Upper lobe of left lung (tissue), 6 donors: ENCODE measurements around the gene PRSS12. TPM values are rescaled to one million over a fixed set of nuclear protein-coding genes. Genes with fewer than 3 reads are reported as not detected.

ENCODE experiments used
- ATAC-seq, 2 donors: fragments of 200-7000 bp; cut with Tn5 transposase; one replicate each; pipeline ENCODE4 v1.9.1; 2022; ENCODE audit warnings: mild to moderate bottlenecking in 2 of 2, moderate library complexity in 2 of 2; ENCODE audit not compliant: low FRiP score in 2 of 2
- DNase-seq, 2 donors: peaks; one replicate each; pipeline ENCODE4 v3.0.0-alpha.2; 2019 to 2020
- H3K27ac ChIP-seq, 4 donors: fragments of 200-600 bp; sonication (generic); one replicate each; pipeline ENCODE4 v1.5.1; 2016 to 2019
- H3K27me3 ChIP-seq, 4 donors: fragments of 200-600 bp; sonication (generic); one replicate each; pipeline ENCODE4 v1.5.1; 2017 to 2019
- H3K36me3 ChIP-seq, 4 donors: fragments of 200-600 bp; sonication (generic); one replicate each; pipeline ENCODE4 v1.5.1; 2016 to 2019
- H3K4me1 ChIP-seq, 4 donors: fragments of 200-600 bp; sonication (generic); one replicate each; pipeline ENCODE4 v1.5.1; 2018 to 2019
- H3K4me3 ChIP-seq, 4 donors: fragments of 200-600 bp; sonication (generic); one replicate each; pipeline ENCODE4 v1.5.1; 2017 to 2019; ENCODE audit warnings: mild to moderate bottlenecking in 2 of 4, moderate library complexity in 1 of 4
- H3K9me3 ChIP-seq, 4 donors: fragments of 200-600 bp; sonication (generic); one replicate each; pipeline ENCODE4 v1.5.1; 2018 to 2019
- CTCF ChIP-seq, 6 experiments: fragments of 450-650 bp in 4 of 6; fragments of 200-600 bp in 2 of 6; sonication (generic) in 2 of 6; IDR thresholded peaks; one replicate each; pipeline ENCODE4 v1.5.1; 2016 to 2019; ENCODE audit warnings: antibody characterized with exemption in 6 of 6
- EP300 ChIP-seq, 4 donors: sonication (generic); formaldehyde crosslinking; IDR thresholded peaks; one replicate each; pipeline ENCODE4 v1.5.1; 2017; ENCODE audit warnings: antibody characterized with exemption in 4 of 4, control low read depth in 2 of 4
- POLR2A ChIP-seq, 4 donors: fragments of 450-650 bp; IDR thresholded peaks; one replicate each; pipeline ENCODE4 v1.5.1; 2016 to 2017; ENCODE audit warnings: antibody characterized with exemption in 4 of 4, mild to moderate bottlenecking in 2 of 4
- POLR2AphosphoS5 ChIP-seq, 2 donors: sonication (generic); formaldehyde crosslinking; IDR thresholded peaks; one replicate each; pipeline ENCODE4 v1.5.1; 2017; ENCODE audit warnings: antibody characterized with exemption in 2 of 2
- WGBS, 2 donors: methylation state at CpG; one replicate each; pipeline ENCODE4 v1.1.5; 2017 to 2018; 5-methylcytosine and 5-hydroxymethylcytosine counted together
- total RNA-seq, 6 donors: library from RNA; depleted of rRNA in 4 of 6; stranded (reverse); fragments of >200 nt in 4 of 6; gene quantifications; one replicate each; pipeline versions ENCODE4 v1.1.0 to v1.2.1, GENCODE V29; 2016 to 2021
- donor health status: DM: no; HTN: no; CAD: no; lungs with moderate emphysema.
- donor health status: DM: no; HTN: yes; CAD: no; lungs with severe emphysema.

Gene PRSS12
- total RNA-seq, 6 donors from 2014 or later, result 6.8 to 27.2 (median 10.0) TPM

GRCh38 chr4:118279328-118279727 lies 73.5 kb downstream of the PRSS12 start:
- Histone ChIP-seq H3K9me3 (no peaks in the 10 kb centered on the region), H3K4me1 (peaks cover 20 to 35% (median 26%) of the 10 kb centered on the region in 4 donors), H3K4me3 (peak overlapping the region; percentile 52 to 80 (median 72)), H3K27me3 (no peaks in the 10 kb centered on the region), H3K36me3 (peaks cover 0 to 14% (median 0%) of the 10 kb centered on the region in 4 donors), H3K27ac (peak overlapping the region; percentile 91 to 93 (median 92))
- WGBS, 2 donors, result 3 to 5% methylated on average over 13 of the region's 13 CpGs
- ATAC-seq (no peak), DNase-seq (no peak)
- TF ChIP-seq POLR2AphosphoS5 (IDR thresholded peaks at IDR 0.05) (no peak), EP300 (IDR thresholded peaks at IDR 0.05) (no peak), CTCF (IDR thresholded peaks at IDR 0.05) (no peak), POLR2A (IDR thresholded peaks at IDR 0.05) (no peak)

- H3K4me3 ChIP-seq, result peak overlapping the region; percentile 52 to 80 (median 72)
- peaks cover 0 to 14% (median 0%) of the 10 kb centered on the region in 4 donors for H3K36me3 ChIP-seq
- DNase-seq (peak; percentile 96 to 98), ATAC-seq (peak; percentile 98 to 99)
- peaks cover 20 to 35% (median 26%) of the 10 kb centered on the region in 4 donors for H3K4me1 ChIP-seq
- H3K9me3 ChIP-seq, result no peaks in the 10 kb centered on the region
- TF ChIP-seq EP300 (IDR thresholded peaks at IDR 0.05) (no peak), POLR2AphosphoS5 (IDR thresholded peaks at IDR 0.05) (peak; percentile 94 to 95), POLR2A (IDR thresholded peaks at IDR 0.05) (peak; percentile 8 to 97 (median 91)), CTCF (IDR thresholded peaks at IDR 0.05) (no peak)
- no peaks in the 10 kb centered on the region for H3K27me3 ChIP-seq
- H3K27ac ChIP-seq, result peak overlapping the region; percentile 91 to 93 (median 92)
- 0% methylated on average over 26 to 54 of the region's 56 CpGs for WGBS, 2 donors
Measured at GRCh38 chr4:118278473-118279274, 74.1 kb downstream of the PRSS12 start.

GRCh38 chr4:118277243-118277642 lies 75.6 kb downstream of the PRSS12 start:
- no peaks in the 10 kb centered on the region for H3K9me3 ChIP-seq
- peaks cover 0 to 14% (median 0%) of the 10 kb centered on the region in 4 donors for H3K36me3 ChIP-seq
- peaks cover 17 to 35% (median 24%) of the 10 kb centered on the region in 4 donors for H3K4me1 ChIP-seq
- H3K4me3 ChIP-seq, result no peak overlapping the region
- TF ChIP-seq CTCF (IDR thresholded peaks at IDR 0.05) (no peak), POLR2A (IDR thresholded peaks at IDR 0.05) (no peak), POLR2AphosphoS5 (IDR thresholded peaks at IDR 0.05) (no peak), EP300 (IDR thresholded peaks at IDR 0.05) (no peak)
- no peaks in the 10 kb centered on the region for H3K27me3 ChIP-seq
- no peak overlapping the region for H3K27ac ChIP-seq
- WGBS, 2 donors, result 89% methylated on average over 4 of the region's 4 CpGs
- ATAC-seq (no peak), DNase-seq (no peak)

- no peaks in the 10 kb centered on the region for H3K9me3 ChIP-seq
- 65 to 66% methylated on average over 2 of the region's 2 CpGs for WGBS, 2 donors
- H3K27me3 ChIP-seq, result no peaks in the 10 kb centered on the region
- no peak for TF ChIP-seq POLR2AphosphoS5 (IDR thresholded peaks at IDR 0.05)
- no peak for TF ChIP-seq CTCF (IDR thresholded peaks at IDR 0.05)
- TF ChIP-seq POLR2A (IDR thresholded peaks at IDR 0.05), result no peak
- no peak for TF ChIP-seq EP300 (IDR thresholded peaks at IDR 0.05)
- peaks cover 13 to 31% (median 21%) of the 10 kb centered on the region in 4 donors for H3K4me1 ChIP-seq
- ATAC-seq (no peak), DNase-seq (no peak)
- H3K4me3 ChIP-seq, result no peak overlapping the region
- H3K36me3 ChIP-seq, result peaks cover 0 to 14% (median 0%) of the 10 kb centered on the region in 4 donors
- no peak overlapping the region for H3K27ac ChIP-seq
Measured at GRCh38 chr4:118276580-118276979, 76.2 kb downstream of the PRSS12 start.
